ENCODE data around the gene LDLRAD4.

The LDLRAD4 gene

GRCh38 chr18:13192970-13193369 is 25.6 kb upstream of the LDLRAD4 start:
- in situ Hi-C loops (cut with HindIII; ENCODE audit: low sequenced_read_pairs): no loop called here
- no peak overlapping the region for H3K4me3 ChIP-seq (ENCODE audit: low read depth, low read length)
- TF ChIP-seq, protein P1, sequence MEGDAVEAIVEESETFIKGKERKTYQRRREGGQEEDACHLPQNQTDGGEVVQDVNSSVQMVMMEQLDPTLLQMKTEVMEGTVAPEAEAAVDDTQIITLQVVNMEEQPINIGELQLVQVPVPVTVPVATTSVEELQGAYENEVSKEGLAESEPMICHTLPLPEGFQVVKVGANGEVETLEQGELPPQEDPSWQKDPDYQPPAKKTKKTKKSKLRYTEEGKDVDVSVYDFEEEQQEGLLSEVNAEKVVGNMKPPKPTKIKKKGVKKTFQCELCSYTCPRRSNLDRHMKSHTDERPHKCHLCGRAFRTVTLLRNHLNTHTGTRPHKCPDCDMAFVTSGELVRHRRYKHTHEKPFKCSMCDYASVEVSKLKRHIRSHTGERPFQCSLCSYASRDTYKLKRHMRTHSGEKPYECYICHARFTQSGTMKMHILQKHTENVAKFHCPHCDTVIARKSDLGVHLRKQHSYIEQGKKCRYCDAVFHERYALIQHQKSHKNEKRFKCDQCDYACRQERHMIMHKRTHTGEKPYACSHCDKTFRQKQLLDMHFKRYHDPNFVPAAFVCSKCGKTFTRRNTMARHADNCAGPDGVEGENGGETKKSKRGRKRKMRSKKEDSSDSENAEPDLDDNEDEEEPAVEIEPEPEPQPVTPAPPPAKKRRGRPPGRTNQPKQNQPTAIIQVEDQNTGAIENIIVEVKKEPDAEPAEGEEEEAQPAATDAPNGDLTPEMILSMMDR (IDR thresholded peaks at IDR 0.05; ENCODE audit: low read depth, low read length, missing control alignments): no peak
- no peak for DNase-seq (ENCODE audit: low read depth)

GRCh38 chr18:13194239-13194638 is 24.3 kb upstream of the LDLRAD4 start:
- no peak overlapping the region for H3K4me3 ChIP-seq (ENCODE audit: low read depth, low read length)
- TF ChIP-seq, protein P1 (IDR thresholded peaks at IDR 0.05; ENCODE audit: low read depth, low read length, missing control alignments): no peak
- in situ Hi-C loops (cut with HindIII; ENCODE audit: low sequenced_read_pairs): no loop called here
- DNase-seq (ENCODE audit: low read depth): no peak

- TF ChIP-seq, protein P1 (IDR thresholded peaks at IDR 0.05; ENCODE audit: low read depth, low read length, missing control alignments): no peak
- DNase-seq (ENCODE audit: low read depth): no peak
- in situ Hi-C loops (cut with HindIII; ENCODE audit: low sequenced_read_pairs): no loop called here
- no peak overlapping the region for H3K4me3 ChIP-seq (ENCODE audit: low read depth, low read length)
Measured at GRCh38 chr18:13198701-13199100, 19.9 kb upstream of the LDLRAD4 start.

DNA sequence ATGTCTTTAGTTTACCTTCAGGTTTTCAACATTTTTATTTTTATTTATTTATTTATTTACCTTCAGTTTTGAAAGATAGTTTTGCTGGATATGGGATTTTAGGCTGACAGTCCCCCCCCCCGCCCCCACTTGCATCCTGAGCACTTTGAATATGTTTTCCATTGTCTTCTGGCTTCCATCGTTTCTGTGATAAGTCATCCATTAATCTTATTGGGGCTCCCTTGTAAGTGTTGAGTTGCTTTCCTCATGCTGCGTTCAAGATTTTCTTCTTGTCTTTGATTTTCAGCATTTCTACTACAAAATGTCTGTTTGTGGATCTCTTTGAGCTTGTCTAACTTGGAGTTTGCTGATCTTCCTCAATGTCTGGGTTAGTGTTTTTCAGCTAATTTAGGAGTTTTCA is 19.4 kb upstream of the LDLRAD4 start:
- no peak overlapping the region for H3K4me3 ChIP-seq (ENCODE audit: low read depth, low read length)
- in situ Hi-C loops (cut with HindIII; ENCODE audit: low sequenced_read_pairs): no loop called here
- TF ChIP-seq, protein P1 (IDR thresholded peaks at IDR 0.05; ENCODE audit: low read depth, low read length, missing control alignments): no peak
- no peak for DNase-seq (ENCODE audit: low read depth)

DNA sequence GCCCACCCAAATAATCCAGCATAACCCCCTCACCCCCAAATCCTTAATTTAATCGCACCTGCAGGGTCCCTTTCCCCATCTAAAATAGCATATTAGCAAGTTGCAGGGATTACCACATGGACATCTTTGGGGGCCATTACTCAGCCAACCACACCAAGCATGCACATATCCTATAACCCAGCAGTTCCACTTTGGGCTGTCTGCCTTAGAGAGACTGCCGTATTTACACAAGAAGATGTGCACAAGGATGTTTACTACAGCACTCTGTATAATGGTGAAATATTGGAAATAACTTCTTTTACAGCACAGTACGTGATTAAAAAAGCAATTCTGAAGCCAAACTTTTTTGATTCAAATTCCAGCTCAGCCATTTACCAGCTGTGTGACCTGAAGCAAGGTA is 17.3 kb upstream of the LDLRAD4 start:
- no peak overlapping the region for H3K4me3 ChIP-seq (ENCODE audit: low read depth, low read length)
- DNase-seq (ENCODE audit: low read depth): no peak
- TF ChIP-seq, protein P1 (IDR thresholded peaks at IDR 0.05; ENCODE audit: low read depth, low read length, missing control alignments): no peak
- in situ Hi-C loops (cut with HindIII; ENCODE audit: low sequenced_read_pairs): no loop called here

- in situ Hi-C loops (cut with HindIII; ENCODE audit: low sequenced_read_pairs): no loop called here
- TF ChIP-seq, protein P1 (IDR thresholded peaks at IDR 0.05; ENCODE audit: low read depth, low read length, missing control alignments): no peak
- no peak for DNase-seq (ENCODE audit: low read depth)
- no peak overlapping the region for H3K4me3 ChIP-seq (ENCODE audit: low read depth, low read length)
Measured at GRCh38 chr18:13202571-13202970, 16.0 kb upstream of the LDLRAD4 start.

DNA sequence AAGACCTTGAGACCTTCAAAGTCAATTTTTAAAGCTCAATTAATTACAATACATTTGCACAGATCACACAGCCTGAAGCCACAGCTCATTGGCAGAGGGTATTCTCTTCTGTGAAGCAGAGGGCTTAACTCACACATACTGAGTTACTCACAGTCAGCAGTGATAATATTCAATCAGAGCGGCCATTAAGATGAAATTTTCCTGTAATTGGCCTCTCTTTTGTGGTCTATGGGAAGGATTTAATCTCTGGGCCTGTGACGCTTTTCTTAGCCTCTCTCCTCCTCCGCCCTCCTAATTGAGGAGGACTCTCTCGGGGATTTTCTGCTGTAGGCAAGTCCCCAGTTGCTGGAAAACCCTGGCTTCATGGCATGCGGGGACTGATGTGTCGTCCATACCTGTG is 12.3 kb upstream of the LDLRAD4 start:
- TF ChIP-seq, protein P1 (IDR thresholded peaks at IDR 0.05; ENCODE audit: low read depth, low read length, missing control alignments): no peak
- DNase-seq (ENCODE audit: low read depth): no peak
- no peak overlapping the region for H3K4me3 ChIP-seq (ENCODE audit: low read depth, low read length)
- in situ Hi-C loops (cut with HindIII; ENCODE audit: low sequenced_read_pairs): no loop called here

All from astrocyte of the cerebellum (primary cell).